Vagina (tissue), 2 donors: ENCODE measurements around the gene CHCT1.

Source experiments
- POLR2A ChIP-seq, 2 donors: fragments of 450-650 bp; IDR thresholded peaks; one replicate each; pipeline ENCODE4 v1.6.1; 2017; ENCODE audit warnings: antibody characterized with exemption in 2 of 2, mild to moderate bottlenecking in 2 of 2, moderate library complexity in 2 of 2
- TF ChIP-seq, protein P1 (sequence below), 3 experiments: fragments of 450-650 bp in 2 of 3; fragments of 200-600 bp in 1 of 3; sonication (generic) in 1 of 3; IDR thresholded peaks; one replicate each; pipeline ENCODE4 v1.5.1; 2017 to 2019; ENCODE audit warnings: antibody characterized with exemption in 3 of 3, mild to moderate bottlenecking in 2 of 3, moderate library complexity in 2 of 3

DNA sequence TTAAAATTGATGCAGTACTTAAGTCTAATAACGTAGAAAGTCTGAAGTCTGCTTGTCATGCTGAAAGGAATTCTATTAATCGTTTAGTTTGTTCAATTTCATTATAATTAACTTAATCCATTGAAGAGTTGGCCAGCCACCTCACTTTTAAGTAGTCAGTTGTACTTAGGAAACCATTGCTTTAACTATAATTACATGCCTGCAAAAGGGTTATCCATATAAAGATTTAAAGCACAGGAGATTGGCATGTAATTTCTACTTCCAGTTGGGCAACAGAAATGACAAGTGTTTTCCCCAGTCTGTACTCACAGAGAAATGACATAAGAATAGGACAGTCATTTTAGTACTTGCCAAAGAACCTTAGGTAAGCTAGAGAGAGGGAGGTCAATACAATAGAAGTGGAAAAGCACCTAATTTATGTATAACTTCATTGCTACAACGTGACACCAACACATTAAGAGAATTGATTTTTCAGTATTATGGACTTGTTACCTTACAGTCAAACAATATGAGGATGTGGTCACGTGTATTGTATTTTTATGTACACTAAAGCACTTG lies 26.7 kb upstream of the CHCT1 start:
- TF ChIP-seq, protein P1, sequence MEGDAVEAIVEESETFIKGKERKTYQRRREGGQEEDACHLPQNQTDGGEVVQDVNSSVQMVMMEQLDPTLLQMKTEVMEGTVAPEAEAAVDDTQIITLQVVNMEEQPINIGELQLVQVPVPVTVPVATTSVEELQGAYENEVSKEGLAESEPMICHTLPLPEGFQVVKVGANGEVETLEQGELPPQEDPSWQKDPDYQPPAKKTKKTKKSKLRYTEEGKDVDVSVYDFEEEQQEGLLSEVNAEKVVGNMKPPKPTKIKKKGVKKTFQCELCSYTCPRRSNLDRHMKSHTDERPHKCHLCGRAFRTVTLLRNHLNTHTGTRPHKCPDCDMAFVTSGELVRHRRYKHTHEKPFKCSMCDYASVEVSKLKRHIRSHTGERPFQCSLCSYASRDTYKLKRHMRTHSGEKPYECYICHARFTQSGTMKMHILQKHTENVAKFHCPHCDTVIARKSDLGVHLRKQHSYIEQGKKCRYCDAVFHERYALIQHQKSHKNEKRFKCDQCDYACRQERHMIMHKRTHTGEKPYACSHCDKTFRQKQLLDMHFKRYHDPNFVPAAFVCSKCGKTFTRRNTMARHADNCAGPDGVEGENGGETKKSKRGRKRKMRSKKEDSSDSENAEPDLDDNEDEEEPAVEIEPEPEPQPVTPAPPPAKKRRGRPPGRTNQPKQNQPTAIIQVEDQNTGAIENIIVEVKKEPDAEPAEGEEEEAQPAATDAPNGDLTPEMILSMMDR (IDR thresholded peaks at IDR 0.05): no peak
- no peak for TF ChIP-seq POLR2A (IDR thresholded peaks at IDR 0.05)
